ENCODE results near the gene CTRB1.
"Not testable (repeated sequence)": the region's sequence is repeated elsewhere in the genome, so short reads cannot be mapped to it uniquely, and the experiment has no call there.

The CTRB1 gene

DNA sequence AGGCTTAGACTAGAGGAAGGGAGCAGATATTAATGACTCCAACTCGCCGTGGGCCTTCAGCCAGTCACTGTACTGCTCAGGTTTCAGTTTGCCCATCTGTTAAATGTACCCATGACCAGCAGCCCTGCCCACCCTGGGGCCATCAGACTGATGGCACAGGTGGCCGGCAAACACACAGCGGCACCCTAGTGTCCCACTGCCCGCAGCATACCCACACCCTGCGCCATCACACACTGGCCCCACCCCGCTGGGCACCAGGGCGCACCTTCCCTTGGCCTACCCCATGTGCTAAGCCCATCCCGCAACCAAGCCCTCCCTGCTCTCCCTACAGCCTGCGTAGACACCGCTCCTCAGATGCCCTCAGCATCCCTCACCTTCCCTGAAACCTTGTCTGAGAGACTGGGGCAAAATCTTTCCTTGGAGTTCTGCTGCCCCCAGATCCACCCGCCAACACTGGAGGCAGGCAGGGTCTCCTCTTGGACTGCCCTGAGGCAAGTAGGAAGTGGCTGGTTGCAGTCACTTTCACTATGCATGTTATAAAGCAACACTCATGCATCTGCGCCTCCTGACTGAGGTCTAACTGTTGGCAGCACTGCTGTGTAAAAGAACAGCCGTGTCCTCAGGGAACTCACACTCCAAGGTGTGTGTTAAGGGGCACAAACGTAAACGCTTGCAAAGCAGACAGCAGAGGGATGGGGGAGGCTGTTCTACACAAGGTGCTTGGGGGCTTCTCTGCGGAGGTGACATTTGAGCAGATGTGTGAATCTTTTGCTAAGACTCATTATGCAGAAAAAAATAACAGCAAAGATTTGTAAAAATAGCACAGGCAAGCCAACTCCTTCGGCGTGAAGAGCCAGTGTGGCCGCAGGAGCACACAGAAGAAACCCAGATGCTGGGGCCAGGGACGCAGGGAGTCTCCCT lies 39.4 kb downstream of the CTRB1 start:
- no peak for DNase-seq

DNA sequence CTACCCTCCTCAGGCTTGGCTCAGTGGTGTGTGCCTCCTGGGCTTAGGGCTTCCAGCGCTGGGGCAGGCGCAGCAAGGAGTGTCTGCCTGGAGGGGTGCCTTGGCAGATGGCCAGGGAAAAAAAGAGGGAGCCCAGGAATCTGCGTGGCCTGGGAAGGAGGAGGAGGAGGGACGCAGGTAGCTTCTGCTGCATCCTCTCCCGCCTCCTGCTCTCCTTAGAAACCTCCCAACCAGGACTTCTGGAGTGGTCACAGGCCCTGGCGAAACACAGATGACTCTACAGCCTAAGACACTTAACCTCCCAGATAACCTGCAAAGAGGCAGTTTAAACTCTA lies 40.0 kb downstream of the CTRB1 start:
- no peak for DNase-seq

DNA sequence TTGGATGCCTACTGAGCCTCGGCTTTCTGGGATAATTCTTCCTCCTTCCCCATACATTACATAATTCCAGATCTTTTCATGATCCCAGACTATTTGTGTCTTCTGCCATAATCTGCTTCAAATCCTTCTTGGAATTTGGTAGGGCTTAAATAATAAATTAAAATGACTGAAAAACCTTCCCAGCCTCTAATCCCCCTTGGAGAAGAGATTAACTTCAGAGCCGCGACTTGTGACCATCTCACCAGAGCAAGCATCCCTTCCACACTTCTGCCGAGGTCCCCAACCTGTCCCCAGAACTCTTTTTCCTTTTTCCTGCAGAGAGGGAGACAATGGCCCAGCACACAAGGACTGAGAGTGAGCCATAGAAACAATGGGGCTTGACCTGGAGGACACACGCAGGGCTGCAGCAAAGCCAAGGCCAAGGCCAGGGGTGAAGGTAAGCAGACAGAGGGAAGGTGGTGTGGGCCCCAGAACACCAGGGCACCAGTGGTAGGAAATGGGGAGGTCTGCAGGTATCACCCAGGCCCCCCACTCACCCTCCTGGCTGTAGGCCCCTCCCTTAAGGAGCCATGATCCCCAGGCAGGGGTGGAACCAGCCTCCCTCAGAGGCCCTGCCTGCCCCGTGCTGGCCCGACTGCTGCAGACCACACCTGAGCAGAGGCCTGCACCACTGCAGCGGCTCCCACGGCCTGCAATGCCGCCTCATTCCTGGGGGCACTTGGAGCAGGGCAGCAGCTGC lies 42.2 kb downstream of the CTRB1 start:
- peak; percentile 51 for DNase-seq

DNA sequence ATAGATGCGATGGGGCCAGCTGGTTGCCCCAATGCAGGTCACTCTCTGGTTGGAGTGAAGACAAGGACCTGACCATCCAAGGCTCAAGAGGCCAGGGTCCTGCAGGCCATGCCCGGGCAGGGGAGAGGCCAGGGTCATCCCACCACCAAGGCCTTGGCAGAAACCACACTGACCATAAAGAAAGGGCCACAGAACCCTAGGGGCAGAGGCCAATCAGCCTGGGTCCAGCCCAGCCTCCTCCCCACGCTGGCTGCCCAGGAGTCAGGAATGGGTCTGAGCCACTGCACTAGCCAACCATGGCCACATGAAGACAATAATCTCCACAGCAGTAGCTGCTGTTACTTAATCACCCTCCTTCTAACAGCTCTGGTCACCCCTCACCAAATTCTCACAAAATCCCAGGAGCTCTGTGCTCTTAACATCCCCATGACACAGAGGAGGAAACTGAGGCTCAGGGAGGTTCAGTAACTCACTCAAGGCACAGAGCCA lies 42.8 kb downstream of the CTRB1 start:
- no peak for DNase-seq

DNA sequence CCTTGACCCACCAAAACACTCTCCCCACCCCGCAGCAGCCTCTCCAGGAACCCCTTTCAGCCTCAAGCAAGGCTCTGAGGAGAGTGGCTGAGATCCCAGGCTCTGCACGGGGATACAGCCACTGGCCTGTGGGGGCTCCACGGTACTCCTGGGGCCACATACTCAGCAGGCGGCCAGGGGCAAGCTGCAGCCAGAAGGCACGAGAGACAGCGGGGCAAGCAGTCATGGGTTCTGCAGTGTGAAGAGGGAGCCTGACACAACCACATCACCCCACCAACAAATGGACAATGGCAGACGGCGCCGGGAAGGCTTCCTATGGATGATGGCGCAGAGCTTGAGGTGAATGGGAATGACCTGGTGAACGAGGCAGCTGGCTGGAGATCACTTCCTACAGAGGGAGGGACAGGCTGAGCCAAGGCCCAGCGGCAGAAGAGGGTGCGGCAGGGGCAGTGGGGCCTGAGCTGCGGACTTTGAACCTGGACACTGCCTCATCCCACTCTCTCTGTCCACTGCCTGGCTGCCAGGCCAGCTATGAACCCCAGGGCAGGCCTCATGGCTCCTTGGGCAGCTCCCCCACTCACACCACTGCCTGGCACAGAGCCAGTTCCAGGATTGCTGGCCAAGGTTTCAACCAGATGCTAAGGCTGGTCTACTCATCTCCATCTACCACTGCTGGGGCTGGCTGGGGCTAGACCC lies 43.5 kb downstream of the CTRB1 start:
- peak; percentile 52 for DNase-seq

DNA sequence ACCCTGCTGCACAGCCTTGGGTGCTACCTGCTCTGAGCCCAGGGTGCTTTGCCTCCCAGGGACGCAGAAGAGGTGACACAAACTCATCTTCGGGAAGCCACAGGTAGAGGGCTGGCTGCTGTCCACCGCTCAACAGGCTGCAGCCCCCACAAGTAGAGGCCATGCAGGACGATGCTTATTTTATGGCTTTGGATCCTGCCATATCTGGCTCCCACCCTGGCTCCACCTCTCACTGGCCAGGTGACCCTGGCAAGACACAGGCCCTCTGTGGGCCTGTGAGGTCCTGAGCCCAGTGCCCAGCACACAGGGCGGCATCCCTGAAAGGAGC lies 44.0 kb downstream of the CTRB1 start:
- DNase-seq: no peak

DNA sequence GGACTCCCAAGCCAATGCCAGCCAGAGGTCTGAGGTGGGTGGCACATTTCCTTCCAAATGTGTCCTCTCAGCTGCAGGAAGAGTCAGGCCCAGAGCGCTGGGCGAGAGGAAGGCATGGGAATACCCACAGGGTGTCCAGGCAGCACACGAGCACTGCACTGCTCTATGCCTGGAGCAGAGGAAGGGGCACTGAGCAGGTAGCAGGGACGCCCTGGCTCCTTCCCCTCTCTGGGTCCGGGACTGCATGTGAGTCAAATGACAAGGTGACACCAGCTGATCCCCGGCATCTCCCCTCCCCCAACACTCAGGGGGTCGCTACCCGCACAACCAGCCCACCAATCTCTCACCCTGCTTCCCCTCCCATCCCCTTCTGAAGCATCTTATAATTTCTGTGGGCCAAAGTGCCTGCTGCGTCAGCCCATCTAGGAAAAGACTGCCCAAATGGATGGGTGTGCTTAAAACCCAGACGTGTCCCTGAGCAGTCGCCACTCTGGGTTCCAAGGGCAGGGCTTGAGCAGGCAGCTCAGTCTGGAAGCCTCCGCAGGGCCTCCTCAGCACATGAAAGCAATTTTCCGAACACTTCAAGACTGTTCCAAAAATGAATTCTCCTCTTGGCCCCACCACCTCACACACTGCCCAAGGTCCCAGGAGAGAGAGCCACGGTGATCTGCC lies 44.6 kb downstream of the CTRB1 start:
- DNase-seq: peak; percentile 51

DNA sequence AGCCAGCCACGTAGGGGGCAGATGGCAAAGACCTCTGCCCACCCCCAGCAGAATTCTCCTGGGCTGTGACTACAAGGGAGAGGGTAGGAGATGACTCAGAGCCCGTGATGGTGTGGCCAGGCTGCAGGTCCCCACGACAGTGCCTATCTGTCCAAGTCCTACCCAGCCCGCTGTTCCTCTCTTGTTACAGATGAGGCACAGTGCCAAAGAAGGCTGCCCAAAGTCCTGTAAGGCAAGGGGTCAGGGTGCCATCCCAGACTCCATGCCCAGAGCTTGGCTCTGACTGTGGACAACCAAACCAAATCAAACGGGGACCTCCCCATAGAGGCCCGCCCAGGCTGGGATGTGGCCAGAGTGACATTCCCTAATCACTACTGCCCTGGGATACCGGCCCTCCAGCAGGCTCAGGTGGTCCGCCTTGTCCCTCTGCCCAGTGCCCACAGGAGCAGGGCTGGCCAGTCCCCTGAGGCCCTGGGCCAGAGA lies 45.2 kb downstream of the CTRB1 start:
- peak; percentile 56 for DNase-seq

DNA sequence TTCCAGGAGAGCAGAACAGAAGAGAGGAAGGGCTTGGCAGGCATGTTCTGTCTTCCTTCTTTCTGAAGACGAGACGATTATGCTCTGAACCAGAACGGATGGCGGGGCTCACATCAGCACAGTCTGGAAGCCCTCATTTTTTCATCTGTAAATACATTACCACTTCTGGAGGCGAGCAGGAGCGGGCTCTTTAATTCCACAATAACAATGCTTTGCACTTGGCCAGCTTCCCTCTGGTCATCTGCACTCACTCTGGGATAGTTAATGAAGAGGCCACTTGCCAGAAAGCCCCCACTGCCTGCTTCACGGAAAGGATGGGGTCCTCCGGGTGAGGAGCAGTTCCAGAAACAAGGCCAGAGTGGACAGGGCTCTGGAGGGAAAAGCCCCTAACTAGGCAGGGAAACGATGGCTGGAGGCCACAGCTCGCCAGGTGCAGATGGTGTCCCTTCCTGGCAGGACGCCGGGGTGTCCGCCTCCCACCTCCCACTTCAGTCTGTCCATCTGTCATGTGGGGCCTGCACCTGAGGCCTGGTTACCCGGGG lies 45.7 kb downstream of the CTRB1 start:
- no peak for DNase-seq

DNA sequence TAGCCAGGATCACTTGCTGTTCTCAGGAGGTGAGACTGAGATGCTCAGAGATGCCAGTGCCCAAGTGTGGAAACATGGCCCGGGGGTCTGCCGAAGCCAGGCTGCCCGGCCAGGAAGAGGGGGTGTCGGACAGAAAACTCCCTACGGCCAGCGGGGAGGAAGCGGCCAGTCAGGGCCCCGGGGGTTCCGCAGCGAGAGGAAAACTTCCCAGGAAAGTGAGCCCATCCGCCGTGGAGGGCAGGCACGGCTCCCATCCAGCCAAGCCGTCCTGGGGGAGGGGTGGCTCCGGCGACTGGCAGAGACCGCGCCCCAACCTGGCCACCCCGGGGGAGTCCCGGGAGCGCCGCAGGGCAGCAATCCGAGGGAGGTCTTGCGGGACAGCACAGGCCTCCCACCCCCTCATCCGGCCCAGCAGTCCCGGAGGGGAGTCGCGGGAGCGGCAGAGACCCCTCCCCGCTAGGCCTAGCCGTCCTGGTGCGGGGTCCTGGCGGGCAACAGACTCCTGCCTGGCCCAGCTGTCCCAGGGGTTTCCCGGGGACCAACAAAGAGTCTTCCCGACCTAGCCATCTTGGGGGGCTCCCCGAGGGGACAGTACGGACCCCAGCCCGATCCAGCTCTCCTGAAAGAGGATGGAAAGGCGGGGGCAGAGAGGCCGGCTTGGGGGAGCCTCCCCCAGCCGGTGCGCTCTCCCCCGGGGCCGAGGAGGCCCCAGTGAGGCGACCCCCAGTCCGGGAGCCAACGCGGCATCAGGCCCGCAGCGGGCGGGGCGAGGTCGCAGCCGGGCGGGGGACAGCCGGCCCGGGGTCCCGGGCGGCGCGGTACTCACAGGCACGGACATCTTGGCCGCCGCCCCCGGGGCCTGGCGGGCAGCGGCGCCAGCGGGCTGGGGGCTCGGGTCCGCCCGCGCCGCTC lies 46.5 kb downstream of the CTRB1 start:
- DNase-seq: peak; percentile 64

DNA sequence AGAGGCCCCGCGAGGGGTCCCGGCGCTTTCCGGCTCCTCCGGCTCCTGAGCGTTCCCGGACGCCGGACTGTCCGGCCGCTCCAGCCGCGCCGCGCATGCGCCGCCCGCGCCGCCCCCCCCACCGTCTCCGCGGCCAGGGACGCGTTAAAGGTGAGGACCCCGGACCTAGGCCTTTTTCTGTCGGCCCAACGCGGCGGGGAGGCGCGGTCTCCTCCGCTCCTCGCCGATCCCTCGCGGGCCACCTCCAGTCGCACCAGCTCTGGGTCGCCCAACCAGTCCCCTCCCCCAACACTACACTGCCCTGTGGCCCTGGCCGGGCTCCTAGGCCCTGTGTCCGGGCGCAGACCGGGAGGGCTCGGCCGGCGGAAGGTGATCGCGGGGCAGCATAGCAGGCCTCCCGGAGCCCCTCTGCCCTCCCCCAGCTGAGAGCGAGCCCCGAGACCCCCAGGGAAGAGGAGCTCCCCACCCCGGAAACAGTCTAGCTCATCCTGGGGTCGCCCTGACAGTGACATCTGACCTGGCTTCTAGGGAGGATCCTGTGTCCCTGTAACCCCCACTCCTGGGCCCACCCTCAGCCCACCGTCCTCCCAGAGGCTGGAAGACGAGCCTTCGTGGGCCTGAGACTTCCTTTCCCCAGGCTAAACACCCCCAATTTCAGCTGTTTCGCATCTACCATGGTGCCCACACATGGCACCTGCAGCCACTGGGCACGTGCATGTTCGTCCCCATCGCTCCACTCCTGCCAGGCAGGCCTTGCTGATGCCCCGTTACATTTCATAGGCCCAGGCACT lies 47.3 kb downstream of the CTRB1 start:
- peak; percentile 96 for DNase-seq

DNA sequence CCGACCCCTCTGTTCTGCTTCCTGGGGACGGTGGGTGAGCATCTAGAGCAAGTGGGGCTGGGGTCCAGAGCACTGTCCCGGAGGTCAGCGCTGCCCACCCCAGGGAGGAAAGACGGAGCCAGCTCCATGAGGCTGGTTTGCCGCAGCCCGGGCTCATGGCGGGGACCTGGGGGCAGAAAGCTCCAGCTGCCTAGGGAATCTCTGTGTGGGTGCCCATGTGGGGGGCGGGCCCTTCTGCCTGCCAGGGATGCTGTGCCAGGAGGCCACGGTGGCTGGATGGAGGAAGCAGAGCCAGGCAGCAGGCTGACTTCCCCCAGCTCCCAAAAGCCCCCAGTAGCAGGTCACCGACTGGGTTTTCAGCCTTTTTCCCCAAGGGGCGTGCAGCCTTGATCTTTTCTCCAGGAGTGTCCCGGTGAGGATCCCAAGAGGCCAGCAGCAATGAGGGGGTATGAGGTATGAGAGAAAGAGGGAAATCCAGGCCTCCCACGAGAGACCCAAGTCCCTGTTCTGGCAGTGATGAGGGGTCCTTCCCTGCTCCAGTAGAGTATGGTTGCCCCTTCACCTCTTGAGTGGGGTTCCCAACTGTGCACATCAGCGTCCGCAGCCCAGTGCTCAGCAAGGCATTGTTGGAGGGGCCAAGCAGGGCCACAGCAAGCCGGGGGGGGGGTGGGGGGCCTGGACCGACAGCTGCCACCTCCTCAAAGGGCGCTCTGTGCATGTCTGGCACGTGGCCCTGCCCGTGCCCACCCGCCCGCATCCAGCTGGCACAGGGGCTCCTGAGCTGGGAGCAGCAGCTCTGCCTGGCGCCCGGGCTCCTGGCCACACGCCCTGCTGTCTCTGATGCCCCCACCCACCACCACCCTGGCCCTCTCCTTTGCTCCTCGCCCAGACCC lies 48.2 kb downstream of the CTRB1 start:
- no peak for DNase-seq

DNA sequence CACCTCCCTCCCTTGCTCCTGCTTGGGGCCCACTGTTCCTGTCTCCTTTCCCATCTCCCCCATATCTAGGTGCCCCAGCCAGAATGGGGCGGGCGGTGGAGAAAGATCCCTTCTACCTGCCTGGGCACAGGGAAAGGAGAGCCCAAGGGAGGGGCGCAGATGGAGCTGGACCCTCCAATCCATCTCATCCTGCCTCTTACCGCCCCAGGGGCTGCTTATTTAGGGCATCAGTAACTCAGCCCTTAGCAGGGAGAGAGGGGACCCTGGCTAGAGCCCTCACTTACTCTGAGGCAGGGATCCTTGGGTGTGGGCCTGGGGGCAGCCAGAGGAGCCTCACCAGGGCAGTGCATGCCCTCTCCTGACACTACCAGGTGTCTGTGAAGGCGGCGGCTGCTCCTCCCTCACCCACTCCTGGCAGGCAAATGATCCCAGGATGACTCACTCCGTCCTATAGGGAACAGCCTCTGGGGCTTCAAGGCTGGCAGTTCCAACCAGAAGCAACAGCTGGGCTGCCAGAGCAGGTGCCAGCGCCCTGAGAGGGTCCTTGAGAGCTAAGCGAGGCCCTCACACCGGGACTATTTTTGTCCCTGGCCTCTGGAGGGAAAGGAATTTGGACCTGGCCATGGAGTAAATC lies 49.0 kb downstream of the CTRB1 start:
- DNase-seq: peak; percentile 91

DNA sequence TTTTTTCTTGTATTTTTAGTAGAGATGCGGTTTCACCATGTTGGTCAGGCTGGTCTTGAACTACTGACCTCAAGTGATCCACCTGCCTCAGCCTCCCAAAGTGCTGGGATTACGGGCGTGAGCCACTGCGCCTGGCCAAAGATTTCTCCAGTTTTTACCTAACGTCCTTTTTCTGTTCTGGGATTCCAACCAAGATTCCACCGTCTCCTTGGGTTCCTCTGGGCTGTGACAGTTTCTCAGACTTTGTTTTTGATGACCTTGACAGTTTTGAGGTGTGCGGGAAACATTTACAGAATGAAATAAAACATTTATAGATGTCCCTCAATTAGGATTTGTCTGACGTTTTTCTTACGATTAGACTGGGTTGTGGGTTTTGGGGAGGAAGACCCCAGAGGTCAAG lies 50.6 kb downstream of the CTRB1 start:
- DNase-seq: not testable (repeated sequence)

DNA sequence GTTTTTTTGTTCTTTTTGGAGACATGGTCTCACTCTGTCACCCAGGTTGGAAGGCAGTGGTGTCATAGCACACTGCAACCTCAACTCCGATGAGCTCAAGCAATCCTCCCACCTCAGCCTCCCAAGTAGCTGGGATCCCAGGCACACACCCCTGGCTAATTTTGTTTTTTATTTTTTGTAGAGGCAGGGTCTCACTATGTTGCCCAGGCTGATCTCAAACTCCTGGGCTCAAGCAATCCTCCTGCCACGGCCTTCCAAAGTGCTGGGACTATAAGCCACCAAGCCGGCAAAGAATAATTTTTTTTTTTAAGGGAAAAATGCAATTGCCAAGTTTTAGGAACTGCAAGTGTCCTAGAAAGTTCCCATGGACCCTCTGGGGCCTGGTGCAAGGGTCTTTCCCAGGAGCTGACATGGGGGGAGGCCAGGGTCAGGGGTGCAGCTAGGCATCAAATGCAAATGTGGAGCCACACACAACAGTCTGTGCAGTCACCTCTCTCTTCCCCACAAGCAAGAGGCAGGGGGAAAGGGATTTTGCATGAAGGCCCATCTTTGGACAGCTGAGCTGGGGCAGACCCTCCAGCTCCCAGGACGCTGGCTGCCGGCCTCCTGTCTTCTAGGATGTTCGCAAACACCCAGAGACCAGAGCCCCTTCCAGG lies 52.8 kb downstream of the CTRB1 start:
- no peak for DNase-seq

DNA sequence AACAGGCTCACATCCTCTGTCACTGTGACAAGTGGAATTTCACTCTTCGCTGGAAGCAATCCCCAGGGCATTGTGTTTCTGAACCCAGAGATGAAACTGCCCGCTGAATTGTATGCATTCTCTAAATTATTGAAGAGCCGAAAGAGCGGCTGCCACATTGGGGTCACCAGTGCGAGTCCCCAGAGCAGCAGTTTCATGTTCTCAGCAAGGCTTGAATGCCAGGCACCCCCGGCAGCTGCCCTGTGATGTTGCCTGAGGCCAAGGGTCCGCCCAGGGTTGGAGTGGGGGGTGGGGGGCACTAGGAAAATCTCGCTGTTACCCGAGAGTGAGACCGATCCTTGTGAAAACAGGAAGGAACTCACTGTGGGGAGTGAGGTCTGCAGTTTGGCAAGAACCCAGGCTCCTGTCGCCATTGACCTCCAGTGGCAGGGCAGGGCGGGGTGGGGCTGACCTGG lies 53.3 kb downstream of the CTRB1 start:
- DNase-seq: peak; percentile 83

DNA sequence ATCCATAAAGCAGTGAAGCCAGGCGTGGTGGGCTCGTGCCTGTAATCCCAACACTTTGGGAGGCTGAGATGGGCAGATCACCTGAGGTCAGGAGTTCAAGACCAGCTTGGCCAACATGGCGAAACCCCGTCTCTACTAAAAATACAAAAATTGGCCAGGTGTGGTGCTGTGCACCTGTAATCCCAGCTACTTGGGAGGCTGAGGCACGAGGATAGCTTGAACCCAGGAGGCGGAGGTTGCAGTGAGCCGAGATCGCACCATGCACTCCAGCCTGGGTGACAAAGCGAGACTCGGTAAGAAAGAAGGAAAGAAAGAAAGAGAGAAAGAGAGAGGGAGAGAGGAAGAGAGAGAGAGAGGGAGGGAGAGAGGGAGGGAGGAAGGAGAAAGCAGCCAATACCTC lies 53.8 kb downstream of the CTRB1 start:
- DNase-seq: not testable (repeated sequence)
